HepG2 (cell line): ENCODE results near the gene PRRC2A. TPM values are rescaled to one million over a fixed set of nuclear protein-coding genes. Genes with fewer than 3 reads are reported as not detected.
A peak's percentile ranks its signal among the peaks of the same experiment; 100 is the strongest.

Experiments
- AGO1 ChIP-seq: fragments of 200-400 bp; formaldehyde crosslinking; IDR thresholded peaks from 2 replicates; pipeline ENCODE4 v1.6.1; 2017; ENCODE audit warnings: mild to moderate bottlenecking, low read depth, low read length, moderate library complexity; ENCODE audit not compliant: poor library complexity, severe bottlenecking
- BCL3 ChIP-seq: sonication (generic); formaldehyde crosslinking; IDR thresholded peaks from 2 replicates; pipeline ENCODE4 v1.5.1; 2020; ENCODE audit warnings: mild to moderate bottlenecking, missing genetic modification reagents, moderate library complexity
- FOSL2 ChIP-seq: sonication (generic); formaldehyde crosslinking; IDR thresholded peaks from 2 replicates; pipeline ENCODE4 v1.4.0; 2020; ENCODE audit warnings: missing genetic modification reagents
- HNF1B ChIP-seq: sonication (generic); formaldehyde crosslinking; IDR thresholded peaks from 2 replicates; pipeline ENCODE4 v1.5.1; 2020; ENCODE audit warnings: mild to moderate bottlenecking, moderate library complexity, missing genetic modification reagents
- MYPOP ChIP-seq: sonication (generic); formaldehyde crosslinking; IDR thresholded peaks from 2 replicates; pipeline ENCODE4 v1.8.1; 2023; ENCODE audit warnings: mild to moderate bottlenecking, moderate library complexity, missing genetic modification reagents
- RXRB ChIP-seq: IDR thresholded peaks from 2 replicates; pipeline ENCODE4 v1.6.1; 2016; ENCODE audit warnings: borderline replicate concordance, missing genetic modification reagents, missing compliant biosample characterization
- TEF ChIP-seq: sonication (generic); formaldehyde crosslinking; IDR thresholded peaks from 2 replicates; pipeline ENCODE4 v1.5.0; 2020; ENCODE audit warnings: missing genetic modification reagents
- ZFAT ChIP-seq: sonication (generic); formaldehyde crosslinking; conservative IDR thresholded peaks from 2 replicates; pipeline ENCODE4 v1.8.1; 2023; ENCODE audit warnings: missing genetic modification reagents, inconsistent platforms
- ZFY ChIP-seq: sonication (generic); formaldehyde crosslinking; IDR thresholded peaks from 2 replicates; pipeline ENCODE4 v1.4.0; 2020; ENCODE audit warnings: missing genetic modification reagents
- ZNF274 ChIP-seq: sonication (generic); formaldehyde crosslinking; IDR thresholded peaks from 2 replicates; pipeline ENCODE4 v1.5.1; 2020; ENCODE audit warnings: mild to moderate bottlenecking, missing genetic modification reagents
- ZNF318 ChIP-seq: sonication (generic); formaldehyde crosslinking; IDR thresholded peaks from 2 replicates; pipeline ENCODE4 v1.4.0; 2020; ENCODE audit warnings: mild to moderate bottlenecking, missing genetic modification reagents
- ZNF510 ChIP-seq: sonication (generic); formaldehyde crosslinking; IDR thresholded peaks from 2 replicates; pipeline ENCODE4 v1.4.0; 2020; ENCODE audit warnings: low read depth, mild to moderate bottlenecking, missing genetic modification reagents
- ZNF784 ChIP-seq: sonication (generic); formaldehyde crosslinking; IDR thresholded peaks from 2 replicates; pipeline ENCODE4 v1.5.1; 2020; ENCODE audit warnings: missing genetic modification reagents, mild to moderate bottlenecking, borderline replicate concordance
- polyA plus RNA-seq, 8 experiments: library from polyadenylated mRNA; depleted of rRNA in 3 of 8; stranded (reverse) in 7 of 8; unstranded in 1 of 8; fragments of >200 nt; fragmentation: Illumina TruSeq in 4 of 8; extraction: Trizol in 4 of 8; gene quantifications; 2 replicates each; pipeline versions ENCODE4 v1.2.1 to v1.2.3, GENCODE V29; 2011 to 2016; ENCODE audit warnings: low read depth in 4 of 8, missing spikeins in 1 of 8, mixed read lengths in 1 of 8; ENCODE audit not compliant: insufficient read depth in 1 of 8
- total RNA-seq, 5 experiments: library from RNA; depleted of rRNA; stranded (reverse); fragments of >200 nt; fragmentation: Illumina TruSeq; extraction: Trizol; gene quantifications; 2 replicates each; pipeline ENCODE4 v1.2.3, GENCODE V29; 2016; ENCODE audit warnings: low read depth in 1 of 5

PRRC2A gene
- total and polyA plus RNA-seq, 2 of the 13 experiments (the other 11 are each of a cell fraction or from before 2014, with no cell fraction given), result 38.9 to 47.4 TPM

- TF ChIP-seq ZNF784 (CRISPR knock-in tag) (no peak; the same call in 1 of the 2 replicates), AGO1 (peak; percentile 91), ZFY (CRISPR knock-in tag) (peak; percentile 7; the same call in 1 of the 2 replicates), HNF1B (0 out of 2 replicates have a peak, but pooled peaks have one; percentile 11), MYPOP (peak; percentile 2; the same call in 1 of the 2 replicates), ZNF510 (no peak), ZNF318 (CRISPR knock-in tag) (no peak), BCL3 (CRISPR knock-in tag) (peak; percentile 72; the same call in 1 of the 2 replicates), FOSL2 (CRISPR knock-in tag) (peak; percentile 78), TEF (0 out of 2 replicates have a peak, but pooled peaks have one; percentile 44), RXRB (CRISPR knock-in tag) (0 out of 2 replicates have a peak, but pooled peaks have one; percentile 12), ZFAT (CRISPR knock-in tag) (no peak), ZNF274 (CRISPR knock-in tag) (peak; percentile 64; the same call in 1 of the 2 replicates)
Observed at GRCh38 chr6:31663961-31664789, 43.7 kb downstream of the PRRC2A start (continued).
